OCI-LY7 (cell line): ENCODE results near the gene AMPD2. TPM values are rescaled to one million over a fixed set of nuclear protein-coding genes. Genes with fewer than 3 reads are reported as not detected.

Experiments used
- BruUV-seq: library from RNA; stranded (reverse); fragments of 400-500 nt; replicated peaks from 2 replicates; lab custom pipeline; 2021; lab: Mats Ljungman, UMichigan
- CTCF ChIA-PET: fragments of 300-600 bp; sonication (Branson Sonifier 250); formaldehyde crosslinking; loops from one replicate; lab custom pipeline; 2022; ENCODE audit warnings: antibody characterized with exemption; ENCODE audit not compliant: unreplicated experiment; lab: Charles Lee
- POLR2A ChIA-PET: fragments of 300-600 bp; sonication (Branson Sonifier 250); formaldehyde crosslinking; loops from one replicate; lab custom pipeline; 2022; ENCODE audit warnings: antibody characterized with exemption; lab: Charles Lee
- DNase-seq: peaks from one replicate; pipeline ENCODE4 v3.0.0-alpha.2; 2015; ENCODE audit warnings: low spot score
- H2AFZ ChIP-seq: fragments of 200-600 bp; sonication (generic), shearing (Covaris generic); 2 replicates; pipeline ENCODE4 v1.6.1; 2014; ENCODE audit warnings: mild to moderate bottlenecking, antibody characterized with exemption, low read length, moderate library complexity
- H3K27ac ChIP-seq: fragments of 200-600 bp; sonication (generic); 2 replicates; pipeline ENCODE4 v1.5.1; 2014; ENCODE audit warnings: mixed run types, low read depth, mild to moderate bottlenecking, moderate library complexity, low read length, inconsistent platforms; ENCODE audit not compliant: poor library complexity, severe bottlenecking
- H3K36me3 ChIP-seq: fragments of 200-600 bp; sonication (generic); 2 replicates; pipeline ENCODE4 v1.6.1; 2014; ENCODE audit warnings: mild to moderate bottlenecking, antibody characterized with exemption, low read length, moderate library complexity, mixed read lengths; ENCODE audit not compliant: insufficient read depth
- H3K4me1 ChIP-seq: fragments of 200-600 bp; sonication (generic); 2 replicates; pipeline ENCODE4 v1.5.1; 2014; ENCODE audit warnings: mild to moderate bottlenecking, low read length; ENCODE audit not compliant: insufficient read depth, poor library complexity, severe bottlenecking
- H3K4me2 ChIP-seq: fragments of 200-600 bp; sonication (generic); 2 replicates; pipeline ENCODE4 v1.6.1; 2014; ENCODE audit warnings: mild to moderate bottlenecking, low read length
- H3K4me3 ChIP-seq: fragments of 200-600 bp; sonication (generic); 2 replicates; pipeline ENCODE4 v1.5.1; 2014; ENCODE audit warnings: mild to moderate bottlenecking, low read depth, low read length; ENCODE audit not compliant: poor library complexity, severe bottlenecking
- H3K79me2 ChIP-seq: fragments of 200-600 bp; sonication (generic); 2 replicates; pipeline ENCODE4 v1.6.1; 2016; ENCODE audit warnings: low read depth, mild to moderate bottlenecking, low read length, moderate library complexity, mixed read lengths; ENCODE audit not compliant: insufficient read depth
- H3K9me2 ChIP-seq: fragments of 200-600 bp; sonication (generic); 2 replicates; pipeline ENCODE4 v1.6.1; 2016; ENCODE audit warnings: mild to moderate bottlenecking, low read length, mixed read lengths; ENCODE audit not compliant: insufficient read depth
- H3K9me3 ChIP-seq: fragments of 200-600 bp; sonication (generic); 2 replicates; pipeline ENCODE4 v1.6.1; 2014; ENCODE audit warnings: mild to moderate bottlenecking, mixed run types, low read length, mixed read lengths
- H4K20me1 ChIP-seq: fragments of 200-600 bp; sonication (generic); 2 replicates; pipeline ENCODE4 v1.6.1; 2014; ENCODE audit warnings: mild to moderate bottlenecking, antibody characterized with exemption, low read length, moderate library complexity, mixed read lengths; ENCODE audit not compliant: insufficient read depth
- EZH2phosphoT487 ChIP-seq: fragments of 200-600 bp; sonication (generic); IDR thresholded peaks from 2 replicates; pipeline ENCODE4 v1.6.1; 2018; ENCODE audit warnings: low read depth, borderline replicate concordance, mild to moderate bottlenecking, mixed run types, antibody characterized with exemption, low read length, moderate library complexity, mixed read lengths
- intact Hi-C: fragments of 100-400 bp; cut with micrococcal nuclease; formaldehyde crosslinking; loops from one replicate; pipeline ENCODE4 v1.10.0; 2022; ENCODE audit not compliant: unreplicated experiment
- total RNA-seq, 2 experiments: library from RNA; depleted of rRNA in 1 of 2; stranded (reverse); fragments of >200 nt in 1 of 2; shearing (Covaris generic) in 1 of 2; gene quantifications; 2 replicates each; pipeline ENCODE4 v1.2.3, GENCODE V29; 2014 to 2022
- TF ChIP-seq, protein P1 (sequence below): fragments of 200-600 bp; sonication (generic); conservative IDR thresholded peaks from 2 replicates; pipeline ENCODE4 v1.5.1; 2014; ENCODE audit warnings: mild to moderate bottlenecking, antibody characterized with exemption, low read length, moderate library complexity, mixed read lengths

Gene AMPD2
- total RNA-seq, 2 experiments from 2014 or later = 51.8 to 66.2 TPM

DNA sequence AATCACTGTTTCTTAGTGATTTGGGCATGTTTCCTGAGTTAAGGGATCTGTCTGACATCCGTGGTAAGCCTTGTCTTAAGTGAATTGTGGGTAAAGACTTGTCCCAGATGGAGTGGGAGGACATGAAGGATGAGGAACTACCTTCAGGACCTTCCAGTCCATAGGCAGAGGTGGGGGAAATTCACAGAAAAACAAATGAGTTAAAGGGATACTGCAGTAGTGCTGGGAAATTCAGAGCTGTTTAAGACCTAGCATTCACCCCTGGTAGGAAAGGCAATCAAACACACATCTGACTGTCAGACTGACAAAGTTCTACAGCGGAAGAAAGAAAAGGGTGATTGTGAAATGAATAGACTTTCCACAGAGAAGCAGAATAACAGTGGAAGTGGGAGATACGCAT is 3.2 kb upstream of the AMPD2 start:
- no TSS peak for BruUV-seq
- H3K4me3 ChIP-seq = no peak overlapping the region
- TF ChIP-seq, protein P1, sequence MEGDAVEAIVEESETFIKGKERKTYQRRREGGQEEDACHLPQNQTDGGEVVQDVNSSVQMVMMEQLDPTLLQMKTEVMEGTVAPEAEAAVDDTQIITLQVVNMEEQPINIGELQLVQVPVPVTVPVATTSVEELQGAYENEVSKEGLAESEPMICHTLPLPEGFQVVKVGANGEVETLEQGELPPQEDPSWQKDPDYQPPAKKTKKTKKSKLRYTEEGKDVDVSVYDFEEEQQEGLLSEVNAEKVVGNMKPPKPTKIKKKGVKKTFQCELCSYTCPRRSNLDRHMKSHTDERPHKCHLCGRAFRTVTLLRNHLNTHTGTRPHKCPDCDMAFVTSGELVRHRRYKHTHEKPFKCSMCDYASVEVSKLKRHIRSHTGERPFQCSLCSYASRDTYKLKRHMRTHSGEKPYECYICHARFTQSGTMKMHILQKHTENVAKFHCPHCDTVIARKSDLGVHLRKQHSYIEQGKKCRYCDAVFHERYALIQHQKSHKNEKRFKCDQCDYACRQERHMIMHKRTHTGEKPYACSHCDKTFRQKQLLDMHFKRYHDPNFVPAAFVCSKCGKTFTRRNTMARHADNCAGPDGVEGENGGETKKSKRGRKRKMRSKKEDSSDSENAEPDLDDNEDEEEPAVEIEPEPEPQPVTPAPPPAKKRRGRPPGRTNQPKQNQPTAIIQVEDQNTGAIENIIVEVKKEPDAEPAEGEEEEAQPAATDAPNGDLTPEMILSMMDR = no peak
- no peak for TF ChIP-seq EZH2phosphoT487
- H3K36me3 ChIP-seq = no peaks in the 10 kb centered on the region
- peak overlapping the region; percentile 85 for H2AFZ ChIP-seq
- intact Hi-C loops = no loop called here
- ChIA-PET CTCF (no interaction called here), POLR2A (interaction anchor here (1.1 to 1.5 kb wide), 2 partner anchors 11 to 16 kb away, joined by 3 to 6 read pairs; no protein-coding TSS in a partner anchor)
- no peaks in the 10 kb centered on the region for H3K9me2 ChIP-seq
- DNase-seq = no peak
- H3K4me1 ChIP-seq = peaks cover 26% of the 10 kb centered on the region
- no peaks in the 10 kb centered on the region for H3K9me3 ChIP-seq
- H3K4me2 ChIP-seq = 0 out of 2 replicates have a peak overlapping the region, but pooled peaks have one; percentile 42
- H4K20me1 ChIP-seq = no peaks in the 10 kb centered on the region
- peak overlapping the region; percentile 4 for H3K27ac ChIP-seq
- peaks cover 14% of the 10 kb centered on the region; the same call in 1 of the 2 replicates for H3K79me2 ChIP-seq

DNA sequence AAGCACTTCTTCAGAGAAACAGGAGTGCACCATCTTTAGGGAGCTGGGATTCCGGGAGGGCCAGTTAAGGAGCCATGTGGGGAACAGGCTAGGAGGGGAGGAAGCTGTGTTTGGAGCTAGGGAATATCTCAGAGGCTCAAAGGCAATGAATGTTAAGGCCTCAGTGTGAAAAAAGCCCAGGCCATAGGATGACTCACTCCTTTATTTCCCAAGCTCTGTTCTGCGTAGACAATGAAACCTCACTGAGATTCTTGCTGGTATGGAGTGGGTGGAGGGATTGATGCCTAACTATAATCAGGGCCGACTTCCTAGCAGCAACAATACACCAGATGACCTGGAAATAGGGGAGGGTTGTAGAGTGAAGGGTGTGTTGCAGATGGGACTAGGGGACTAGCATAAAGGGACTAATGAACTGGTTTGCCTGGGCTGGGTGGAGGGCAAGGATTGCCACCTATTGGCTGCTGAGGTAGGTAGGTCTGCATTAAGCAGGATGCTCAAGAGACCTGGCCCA is 2.3 kb upstream of the AMPD2 start:
- peaks cover 35% of the 10 kb centered on the region for H3K4me1 ChIP-seq
- H3K9me3 ChIP-seq = no peaks in the 10 kb centered on the region
- H2AFZ ChIP-seq = no peak overlapping the region
- peaks cover 24% of the 10 kb centered on the region for H3K79me2 ChIP-seq
- BruUV-seq = no TSS peak
- intact Hi-C loops = no loop called here
- no peaks in the 10 kb centered on the region for H3K9me2 ChIP-seq
- H3K4me2 ChIP-seq = no peak overlapping the region
- H3K36me3 ChIP-seq = no peaks in the 10 kb centered on the region
- H3K4me3 ChIP-seq = no peak overlapping the region
- TF ChIP-seq, protein P1 = peak; percentile 45
- TF ChIP-seq EZH2phosphoT487 = no peak
- DNase-seq = peak; percentile 25
- ChIA-PET POLR2A (interaction anchor here (1.1 kb wide), 1 partner anchor 12 kb away, joined by 3 read pairs; no protein-coding TSS in a partner anchor), CTCF (interaction anchor here (0.7 kb wide), 1 partner anchor 69 kb away, joined by 3 read pairs; the partner anchor contains the start of gene GNAI3)
- 0 out of 2 replicates have a peak, but pooled peaks cover 4% of the 10 kb centered on the region for H4K20me1 ChIP-seq
- no peak overlapping the region for H3K27ac ChIP-seq
